Transverse colon (tissue), 3 donors: ENCODE data around the gene QSOX2.

Experiments used
- CTCF ChIP-seq, 5 experiments: fragments of 200-600 bp in 3 of 5; fragments of 450-650 bp in 2 of 5; sonication (generic) in 3 of 5; IDR thresholded peaks; 1 replicate in 2 of 5; 2 replicates in 3 of 5; pipeline ENCODE4 v1.5.1; 2016 to 2017; ENCODE audit warnings: antibody characterized with exemption in 5 of 5, inconsistent platforms in 3 of 5, mild to moderate bottlenecking in 2 of 5, moderate library complexity in 1 of 5
- EP300 ChIP-seq: sonication (generic); formaldehyde crosslinking; IDR thresholded peaks from one replicate; pipeline ENCODE4 v1.6.1; 2017; ENCODE audit warnings: antibody characterized with exemption, low read depth
- POLR2A ChIP-seq: fragments of 450-650 bp; IDR thresholded peaks from one replicate; pipeline ENCODE4 v1.6.1; 2016; ENCODE audit warnings: antibody characterized with exemption, mild to moderate bottlenecking, moderate library complexity

DNA sequence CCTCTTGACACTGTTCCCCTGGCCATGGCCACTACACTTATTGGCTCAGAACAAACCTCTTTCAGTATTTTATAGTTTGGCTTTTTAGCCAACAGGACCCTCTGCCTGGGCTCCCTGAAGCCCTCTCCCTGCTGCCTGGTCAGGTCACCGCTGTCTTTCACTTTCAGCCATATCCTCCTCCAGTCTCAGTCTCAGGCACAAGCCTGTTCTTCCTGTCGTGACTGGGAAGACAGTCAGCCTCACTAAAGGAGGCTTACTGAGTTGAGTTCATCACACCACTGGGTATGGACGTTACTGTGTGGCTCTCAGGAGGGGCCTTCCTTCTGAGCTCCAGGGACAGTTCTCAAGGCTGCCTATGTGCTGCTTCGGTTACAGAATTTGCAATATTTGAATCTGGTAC, 2.0 kb downstream of the QSOX2 start:
- no peak for TF ChIP-seq CTCF (IDR thresholded peaks at IDR 0.05)
- no peak for TF ChIP-seq EP300
- no peak for TF ChIP-seq POLR2A
